T-helper 22 cell (primary cell): Measurements from ENCODE around the gene AKNAD1.
"Not testable (repeated sequence)": the region's sequence is repeated elsewhere in the genome, so short reads cannot be mapped to it uniquely, and the experiment has no call there.

Source experiments
- DNase-seq: peaks from one replicate; pipeline ENCODE4 v3.0.0-alpha.2; 2020; ENCODE audit warnings: low read depth

AKNAD1 gene

DNA sequence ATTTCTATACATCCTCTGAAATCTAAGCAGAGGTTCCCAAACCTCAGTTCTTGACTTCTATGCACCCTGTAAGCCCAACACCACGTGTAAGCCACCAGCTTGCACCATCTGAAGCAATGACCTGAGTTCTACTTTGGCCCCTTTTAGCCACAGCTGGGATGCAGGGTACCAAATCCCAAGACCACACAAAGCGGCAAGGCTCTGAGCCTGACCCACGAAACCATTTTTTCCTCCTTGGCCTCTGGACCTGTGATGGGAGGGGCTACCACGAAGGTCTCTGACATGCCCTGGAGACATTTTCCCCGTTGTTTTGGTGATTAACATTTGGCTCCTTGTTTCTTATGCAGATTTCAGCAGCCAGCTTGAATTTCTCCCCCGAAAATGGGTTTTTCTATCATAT lies 71.6 kb downstream of the AKNAD1 start:
- no peak for DNase-seq

GRCh38 chr1:108781575-108781944 lies 75.3 kb downstream of the AKNAD1 start:
- not testable (repeated sequence) for DNase-seq

DNA sequence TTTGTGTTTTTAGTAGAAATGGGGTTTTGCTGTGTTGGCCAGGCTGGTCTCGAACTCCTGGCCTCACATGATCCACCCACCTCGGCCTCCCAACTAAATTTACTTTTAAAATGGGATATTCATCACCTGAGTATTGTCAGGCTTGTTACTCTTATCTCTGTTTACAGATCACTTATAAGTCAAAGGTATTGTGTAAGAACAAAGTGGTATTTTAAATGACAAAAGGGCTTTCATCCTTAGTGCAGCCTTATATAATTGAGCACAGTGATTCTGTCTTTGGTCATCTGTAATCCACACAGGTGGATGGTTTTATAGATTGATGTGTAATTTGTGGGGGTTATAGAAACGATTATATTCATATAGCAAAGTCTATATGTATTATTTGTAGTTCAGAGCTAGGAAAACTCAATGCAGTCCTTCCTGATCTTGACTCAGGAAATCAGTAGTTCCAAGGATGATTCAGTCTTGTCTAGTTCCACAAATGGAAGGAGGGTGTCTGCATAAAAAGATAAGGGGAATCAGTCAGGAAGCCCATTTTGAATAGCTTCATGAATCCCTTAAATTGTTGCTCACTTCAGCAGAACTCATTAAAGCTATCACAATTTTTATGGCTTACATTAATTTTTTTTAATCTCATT lies 75.8 kb downstream of the AKNAD1 start:
- no peak for DNase-seq

DNA sequence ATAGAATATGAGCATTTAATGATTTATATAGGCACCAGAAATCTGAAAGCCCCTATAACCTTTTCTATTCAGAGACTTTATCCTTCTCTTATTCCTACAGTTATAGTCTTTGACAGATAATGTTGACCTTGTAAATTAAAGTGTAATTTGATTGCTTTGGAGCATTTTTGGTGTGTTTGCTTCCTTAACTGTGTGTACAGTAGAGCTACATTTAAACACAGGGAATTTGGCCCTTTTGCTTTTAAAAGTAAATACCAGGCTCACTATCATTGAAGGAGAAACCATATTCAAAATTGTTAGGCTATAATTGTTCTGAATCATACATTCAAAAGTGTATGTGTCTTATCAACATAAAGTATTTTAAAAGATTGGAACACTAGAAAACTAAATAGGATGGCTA lies 77.4 kb downstream of the AKNAD1 start:
- DNase-seq: no peak

DNA sequence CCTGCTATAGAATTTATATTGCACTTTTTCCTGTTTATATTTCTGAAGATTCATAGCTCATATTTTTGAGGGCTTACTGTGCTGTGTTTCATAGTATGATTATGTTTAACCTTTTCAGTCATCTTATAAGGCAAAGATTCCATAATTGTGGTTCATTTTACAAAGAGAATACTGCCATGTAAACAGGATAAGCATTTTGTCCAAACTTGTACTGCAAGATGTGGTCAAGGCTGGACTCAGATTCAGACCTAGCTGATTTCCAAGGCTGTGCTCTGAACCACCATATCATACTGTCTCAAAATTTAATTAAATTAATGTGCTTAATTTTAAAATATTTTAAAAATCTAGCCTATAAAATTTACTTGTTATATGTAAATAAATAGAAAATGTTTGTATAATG lies 79.1 kb downstream of the AKNAD1 start:
- no peak for DNase-seq

DNA sequence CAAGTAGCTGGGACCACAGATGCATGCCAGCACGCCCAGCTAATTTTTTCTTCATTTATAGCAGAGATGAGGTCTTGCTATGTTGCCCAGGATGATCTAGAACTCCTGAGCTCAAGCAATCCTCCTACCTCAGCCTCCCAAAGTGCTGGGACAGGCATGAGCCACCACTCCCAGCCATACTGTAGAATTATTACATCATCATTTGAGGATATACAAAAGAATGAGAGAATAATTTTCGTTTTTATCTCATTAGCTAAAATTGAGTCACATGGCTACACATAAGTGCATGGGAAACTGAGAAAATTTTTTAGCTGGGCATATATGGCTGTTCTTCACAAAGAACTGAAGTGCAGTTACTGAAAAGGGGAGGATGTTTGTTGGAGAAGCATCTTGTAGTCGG lies 89.2 kb downstream of the AKNAD1 start:
- DNase-seq: no peak

GRCh38 chr1:108767115-108767514 lies 89.8 kb downstream of the AKNAD1 start:
- no peak for DNase-seq
